Pancreas (tissue), 10 donors: ENCODE results near the gene ZC3HAV1L. TPM values are rescaled to one million over a fixed set of nuclear protein-coding genes. Genes with fewer than 3 reads are reported as not detected.

Experiments
- ATAC-seq, 4 donors: fragments of 200-7000 bp; cut with Tn5 transposase; one replicate each; pipeline versions ENCODE4 v1.8.0 to v1.9.1; 2020; ENCODE audit warnings: mild to moderate bottlenecking in 4 of 4, moderate library complexity in 4 of 4
- DNase-seq, 6 donors: peaks; one replicate each; pipeline ENCODE4 v3.0.0-alpha.2; 2020
- FAIRE-seq: peaks from 2 replicates; lab custom pipeline; 2012; peaks lifted over from hg19 to GRCh38; lab: Jason Lieb, UNC
- H3K27ac ChIP-seq, 4 donors: fragments of 200-600 bp; sonication (generic); 1 replicate in 3 of 4; 2 replicates in 1 of 4; pipeline versions ENCODE4 v1.5.0 to v1.8.0; 2020
- H3K27me3 ChIP-seq, 4 donors: fragments of 200-600 bp; one replicate each; pipeline ENCODE4 v1.8.0; 2021
- H3K36me3 ChIP-seq, 3 donors: fragments of 200-600 bp; sonication (generic) in 1 of 3; one replicate each; pipeline versions ENCODE4 v1.5.0 to v1.8.0; 2020 to 2021
- H3K4me1 ChIP-seq, 3 donors: fragments of 200-600 bp; one replicate each; pipeline ENCODE4 v1.8.0; 2021
- H3K4me3 ChIP-seq, 4 donors: fragments of 200-600 bp; sonication (generic) in 2 of 4; one replicate each; pipeline versions ENCODE4 v1.5.0 to v1.8.0; 2020 to 2021
- H3K9me3 ChIP-seq, 4 donors: fragments of 200-600 bp; one replicate each; pipeline ENCODE4 v1.8.0; 2021
- WGBS, 2 donors: extraction: QIAGEN DNeasy Blood & Tissue Kit; methylation state at CpG; one replicate each; pipeline ENCODE4 v1.1.7; 2013; 5-methylcytosine and 5-hydroxymethylcytosine counted together
- intact Hi-C, 3 donors: fragments of 100-400 bp; cut with DNase I; formaldehyde crosslinking; loops; one replicate each; pipeline versions ENCODE4 v1.11.1 to v1.14.2; 2022
- polyA plus RNA-seq, 2 donors: library from polyadenylated mRNA; stranded (reverse); fragments of 200-250 nt; gene quantifications; one replicate each; pipeline ENCODE4 v1.2.3, GENCODE V29; 2013
- total RNA-seq, 6 donors: library from RNA; stranded (reverse); fragmentation: NEBNext Ultra II Directional in 4 of 6; extraction: Animal tissue kit (Norgen Biotek cat#: 25700) in 4 of 6; gene quantifications; one replicate each; pipeline versions ENCODE4 v1.2.1 to v1.2.4, GENCODE V29; 2021 to 2023
- TF ChIP-seq, protein P1 (sequence below), 4 donors: fragments of 200-600 bp; sonication (generic) in 3 of 4; IDR thresholded peaks; one replicate each; pipeline versions ENCODE4 v1.5.0 to v1.8.0; 2021; ENCODE audit warnings: antibody characterized with exemption in 4 of 4
- donor health status: healthy with polysubstance abuse.
- donor health status: DM: no; HTN: no; CAD: no; lungs with moderate emphysema.
- donor health status: DM: no; HTN: no; CAD: no.
- donor health status: control.
- donor health status: control.
- donor health status: Bipolar disorder and iron deficiency.
- donor health status: DM: yes; HTN: yes; CAD: no.
- donor health status: DM: no; HTN: no; CAD: no.
- donor health status: DM: no; HTN: no; CAD: no.
- donor health status: DM: yes; HTN: yes; CAD: no.

Gene ZC3HAV1L
- total and polyA plus RNA-seq, 8 donors = 0.87 to 5.7 (median 2.0) TPM

DNA sequence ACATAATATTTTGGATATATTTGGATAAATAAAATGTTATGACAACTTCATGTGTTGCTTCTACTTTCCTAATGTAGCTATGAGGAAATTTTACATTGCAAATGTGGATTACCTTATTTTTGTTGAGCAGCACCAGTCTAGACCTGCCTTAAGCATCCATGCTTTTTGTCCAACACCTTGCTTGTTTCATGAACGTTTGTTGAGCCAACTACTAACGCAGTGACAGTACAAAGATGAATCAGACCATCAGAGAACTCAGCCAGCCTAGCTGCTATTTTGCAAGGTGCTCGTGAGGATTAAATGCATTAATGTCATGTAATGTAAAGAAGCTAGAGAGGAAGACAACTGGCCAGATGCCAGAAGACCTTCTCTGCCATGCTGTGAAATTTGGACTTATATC is 1.1 kb upstream of the ZC3HAV1L start:
- intact Hi-C loops = no loop called here
- no peak for FAIRE-seq
- WGBS, 2 donors = 83 to 84% methylated on average over 3 of the region's 3 CpGs

GRCh38 chr7:139034855-139035585 is 822 bp downstream of the ZC3HAV1L start:
- Histone ChIP-seq H3K27ac (peak overlapping the region in 2 of 4 donors; percentile 61 to 69), H3K4me3 (peak overlapping the region; percentile 60 to 91 (median 70)), H3K9me3 (no peaks in the 10 kb centered on the region), H3K27me3 (no peaks in the 10 kb centered on the region), H3K36me3 (no peaks in the 10 kb centered on the region), H3K4me1 (peaks cover 0 to 7% (median 0%) of the 10 kb centered on the region in 3 donors)
- WGBS, 2 donors = 14 to 16% methylated on average over 42 to 47 of the region's 47 CpGs
- ATAC-seq (peak; percentile 54 to 69 (median 64)), DNase-seq (peak in 3 of 6 donors; percentile 15 to 44 (median 38)), FAIRE-seq (no peak)
- intact Hi-C loops = no loop called here
- TF ChIP-seq, protein P1, sequence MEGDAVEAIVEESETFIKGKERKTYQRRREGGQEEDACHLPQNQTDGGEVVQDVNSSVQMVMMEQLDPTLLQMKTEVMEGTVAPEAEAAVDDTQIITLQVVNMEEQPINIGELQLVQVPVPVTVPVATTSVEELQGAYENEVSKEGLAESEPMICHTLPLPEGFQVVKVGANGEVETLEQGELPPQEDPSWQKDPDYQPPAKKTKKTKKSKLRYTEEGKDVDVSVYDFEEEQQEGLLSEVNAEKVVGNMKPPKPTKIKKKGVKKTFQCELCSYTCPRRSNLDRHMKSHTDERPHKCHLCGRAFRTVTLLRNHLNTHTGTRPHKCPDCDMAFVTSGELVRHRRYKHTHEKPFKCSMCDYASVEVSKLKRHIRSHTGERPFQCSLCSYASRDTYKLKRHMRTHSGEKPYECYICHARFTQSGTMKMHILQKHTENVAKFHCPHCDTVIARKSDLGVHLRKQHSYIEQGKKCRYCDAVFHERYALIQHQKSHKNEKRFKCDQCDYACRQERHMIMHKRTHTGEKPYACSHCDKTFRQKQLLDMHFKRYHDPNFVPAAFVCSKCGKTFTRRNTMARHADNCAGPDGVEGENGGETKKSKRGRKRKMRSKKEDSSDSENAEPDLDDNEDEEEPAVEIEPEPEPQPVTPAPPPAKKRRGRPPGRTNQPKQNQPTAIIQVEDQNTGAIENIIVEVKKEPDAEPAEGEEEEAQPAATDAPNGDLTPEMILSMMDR (IDR thresholded peaks at IDR 0.05) = no peak

More for the DNA sequence above, 1.1 kb upstream of the ZC3HAV1L start:
- no peak overlapping the region for H3K27ac ChIP-seq
- H3K9me3 ChIP-seq = no peaks in the 10 kb centered on the region
- no peaks in the 10 kb centered on the region for H3K27me3 ChIP-seq
- ATAC-seq (no peak), DNase-seq (no peak)
- H3K4me3 ChIP-seq = no peak overlapping the region
- TF ChIP-seq, protein P1 (IDR thresholded peaks at IDR 0.05) = no peak
- no peaks in the 10 kb centered on the region for H3K36me3 ChIP-seq
- H3K4me1 ChIP-seq = peaks cover 0 to 7% (median 0%) of the 10 kb centered on the region in 3 donors

- intact Hi-C loops = no loop called here
- Histone ChIP-seq H3K4me1 (peaks cover 0 to 7% (median 0%) of the 10 kb centered on the region in 3 donors), H3K27me3 (no peaks in the 10 kb centered on the region), H3K36me3 (no peaks in the 10 kb centered on the region), H3K4me3 (no peak overlapping the region), H3K9me3 (no peaks in the 10 kb centered on the region), H3K27ac (no peak overlapping the region)
- WGBS, 2 donors = 93 to 94% methylated on average over 5 of the region's 5 CpGs
- DNase-seq (no peak), FAIRE-seq (no peak), ATAC-seq (no peak)
- TF ChIP-seq, protein P1 (IDR thresholded peaks at IDR 0.05) = no peak
Measured at GRCh38 chr7:139034336-139034735, 1.5 kb downstream of the ZC3HAV1L start.

DNA sequence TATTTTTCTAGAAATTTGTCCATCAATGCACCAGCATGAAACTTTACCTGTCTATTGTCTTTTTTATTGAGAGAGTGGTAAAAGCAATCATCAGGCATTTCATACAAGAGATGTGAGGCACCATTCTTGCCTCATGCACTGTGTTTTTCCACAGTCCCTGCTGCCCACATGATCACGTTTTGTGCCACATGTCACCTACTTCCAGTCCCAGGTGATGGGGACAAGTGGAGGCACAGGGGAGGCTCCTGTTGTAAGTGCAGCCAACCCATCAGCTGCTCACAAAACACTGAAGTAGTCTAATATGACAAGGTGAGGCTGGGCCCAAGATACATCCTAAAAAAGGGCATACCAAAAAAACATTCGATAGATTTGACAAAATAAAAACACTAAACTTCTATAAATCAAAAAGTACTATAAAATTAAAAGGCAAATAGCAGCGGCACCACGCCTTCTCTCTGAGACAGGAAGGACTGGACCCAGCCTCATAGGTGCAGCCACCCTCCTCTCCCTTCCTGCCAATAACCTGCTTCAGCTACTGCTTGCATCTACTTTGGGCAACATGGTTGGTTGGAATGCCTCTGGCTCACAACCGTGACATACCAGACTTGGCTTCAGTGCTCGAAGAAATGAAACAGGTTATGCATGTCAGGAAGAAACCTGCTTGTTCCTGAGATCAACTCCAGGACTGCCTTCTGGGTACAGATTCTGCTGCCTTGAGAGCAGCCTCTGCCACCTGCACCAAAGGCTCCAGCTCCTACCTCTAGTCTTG is 2.3 kb downstream of the ZC3HAV1L start:
- no peak for DNase-seq
- 83 to 84% methylated on average over 6 of the region's 6 CpGs for WGBS, 2 donors
- Histone ChIP-seq H3K4me3 (no peak overlapping the region), H3K9me3 (no peaks in the 10 kb centered on the region), H3K36me3 (no peaks in the 10 kb centered on the region), H3K4me1 (peaks cover 0 to 7% (median 0%) of the 10 kb centered on the region in 3 donors), H3K27me3 (no peaks in the 10 kb centered on the region), H3K27ac (no peak overlapping the region)
- ATAC-seq = no peak
- no peak for FAIRE-seq
- TF ChIP-seq, protein P1 (IDR thresholded peaks at IDR 0.05) = no peak
- intact Hi-C loops = no loop called here
